Fibroblast of lung (primary cell): Measurements from ENCODE around the gene SCMH1. TPM values are rescaled to one million over a fixed set of nuclear protein-coding genes. Genes with fewer than 3 reads are reported as not detected.

Source experiments
- DNase-seq, 2 donors: peaks; one replicate each; pipeline versions ENCODE4 v3.0.0 to v3.0.0-alpha.2; 2010; ENCODE audit warnings: low read depth in 2 of 2
- H2AFZ ChIP-seq: 2 replicates; pipeline ENCODE4 v1.5.1; 2012; ENCODE audit warnings: low read length, control low read depth, inconsistent platforms
- H3K27ac ChIP-seq: 2 replicates; pipeline ENCODE4 v1.5.1; 2011; ENCODE audit warnings: low read length, control low read depth; ENCODE audit not compliant: insufficient read depth
- H3K27me3 ChIP-seq: 2 replicates; pipeline ENCODE4 v1.5.1; 2011; ENCODE audit warnings: mild to moderate bottlenecking, low read length; ENCODE audit not compliant: control insufficient read depth, insufficient read depth
- H3K36me3 ChIP-seq: 2 replicates; pipeline ENCODE4 v1.5.1; 2011; ENCODE audit warnings: low read length; ENCODE audit not compliant: control insufficient read depth, insufficient read depth
- H3K4me1 ChIP-seq: 2 replicates; pipeline ENCODE4 v1.5.1; 2011; ENCODE audit warnings: low read length; ENCODE audit not compliant: control insufficient read depth, insufficient read depth; ENCODE audit errors: extremely low read depth
- H3K4me2 ChIP-seq: 2 replicates; pipeline ENCODE4 v1.5.1; 2011; ENCODE audit warnings: low read length, control low read depth; ENCODE audit not compliant: insufficient read depth; ENCODE audit errors: extremely low read depth
- H3K4me3 ChIP-seq, 4 experiments: fragments of 200-600 bp in 1 of 4; sonication (generic) in 1 of 4; replicated peaks in 1 of 4; 2 replicates each; pipeline ENCODE4 v1.5.1; 2011 to 2016; ENCODE audit warnings: low read length in 4 of 4, low read depth in 3 of 4, mild to moderate bottlenecking in 3 of 4, control low read depth in 2 of 4, inconsistent platforms in 1 of 4, mixed read lengths in 1 of 4; ENCODE audit not compliant: insufficient read depth in 1 of 4; ENCODE audit errors: control extremely low read depth in 1 of 4
- H3K79me2 ChIP-seq: 2 replicates; pipeline ENCODE4 v1.5.1; 2012; ENCODE audit warnings: mild to moderate bottlenecking, low read length, inconsistent platforms; ENCODE audit not compliant: control insufficient read depth, insufficient read depth
- H3K9ac ChIP-seq: 2 replicates; pipeline ENCODE4 v1.5.1; 2011; ENCODE audit warnings: mild to moderate bottlenecking, low read length, control low read depth; ENCODE audit not compliant: insufficient read depth
- H3K9me3 ChIP-seq: 2 replicates; pipeline ENCODE4 v1.5.1; 2012; ENCODE audit warnings: low read depth, low read length; ENCODE audit not compliant: control insufficient read depth, insufficient read depth
- H4K20me1 ChIP-seq: 2 replicates; pipeline ENCODE4 v1.5.1; 2011; ENCODE audit warnings: low read length; ENCODE audit not compliant: control insufficient read depth, insufficient read depth; ENCODE audit errors: extremely low read depth
- EZH2 ChIP-seq: IDR thresholded peaks from 2 replicates; pipeline ENCODE4 v1.5.1; 2012; ENCODE audit warnings: low read length, control low read depth, mild to moderate bottlenecking; ENCODE audit errors: missing control alignments
- polyA plus RNA-seq, 2 donors: library from polyadenylated mRNA; depleted of rRNA in 1 of 2; stranded (reverse) in 1 of 2; unstranded in 1 of 2; fragments of >200 nt; gene quantifications; 2 replicates each; pipeline ENCODE4 v1.2.1, GENCODE V29; 2011 to 2012; ENCODE audit warnings: missing spikeins in 1 of 2
- total RNA-seq: library from RNA; depleted of rRNA; stranded (reverse); fragments of >200 nt; gene quantifications from 2 replicates; pipeline ENCODE4 v1.2.1, GENCODE V29; 2014
- TF ChIP-seq, protein P1 (sequence below), 2 donors: IDR thresholded peaks in 1 of 2; conservative IDR thresholded peaks in 1 of 2; 1 replicate in 1 of 2; 2 replicates in 1 of 2; pipeline ENCODE4 v1.5.1; 2011 to 2012; ENCODE audit warnings: low read length in 2 of 2, control low read depth in 1 of 2, inconsistent platforms in 1 of 2, low read depth in 1 of 2, mild to moderate bottlenecking in 1 of 2

The SCMH1 gene
- total and polyA plus RNA-seq, 2 donors (not counting 1 experiment from before 2014, with no cell fraction given): 20.8 to 24.8 TPM

DNA sequence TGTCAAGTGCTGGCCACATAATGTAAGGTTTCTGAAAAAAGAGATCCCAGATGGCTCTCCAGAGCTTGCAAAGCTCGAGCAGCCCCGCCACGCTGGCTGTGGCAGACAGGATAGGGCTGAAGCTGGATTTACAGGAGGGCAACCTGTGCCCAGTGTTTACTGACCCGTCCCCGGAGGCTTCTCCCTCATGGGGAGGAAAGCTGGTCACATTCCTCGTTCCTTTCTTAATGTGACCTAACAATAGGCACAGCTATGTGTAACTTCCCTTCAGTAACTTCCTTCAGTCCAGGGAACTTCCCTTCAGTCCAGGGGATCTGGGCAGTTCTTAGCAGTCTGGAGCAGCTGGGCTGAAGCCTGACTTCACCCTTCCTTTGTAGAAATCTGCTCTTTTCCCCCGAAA is 228.3 kb downstream of the SCMH1 start:
- no peak overlapping the region for H3K9ac ChIP-seq
- H3K4me3 ChIP-seq: no peak overlapping the region
- peaks cover 2% of the 10 kb centered on the region for H4K20me1 ChIP-seq

DNA sequence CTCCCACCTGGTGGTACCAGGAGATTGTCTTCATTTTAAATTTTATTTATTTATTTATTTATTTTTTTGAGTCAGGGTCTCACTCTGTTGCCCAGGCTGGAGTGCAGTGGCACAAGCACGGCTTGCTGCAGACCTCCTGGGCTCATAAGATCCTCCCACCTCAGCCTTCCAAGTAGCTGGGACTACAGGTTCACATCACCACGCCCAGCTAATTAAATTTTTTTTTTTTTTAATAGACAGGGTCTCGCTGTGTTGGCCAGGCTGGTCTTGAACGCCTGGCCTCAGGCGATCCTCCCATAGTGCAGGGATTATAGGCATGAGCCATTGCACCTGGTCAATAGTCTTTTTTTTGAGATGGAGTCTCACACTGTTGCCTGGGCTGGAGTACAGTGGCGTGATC is 229.1 kb downstream of the SCMH1 start:
- no peaks in the 10 kb centered on the region for H3K9me3 ChIP-seq
- H3K9ac ChIP-seq: no peak overlapping the region
- H3K27ac ChIP-seq: no peak overlapping the region
- H2AFZ ChIP-seq: no peak overlapping the region
- no peaks in the 10 kb centered on the region for H3K79me2 ChIP-seq
- DNase-seq: no peak
- peaks cover 32% of the 10 kb centered on the region for H3K36me3 ChIP-seq
- H3K4me2 ChIP-seq: no peak overlapping the region
- H3K4me3 ChIP-seq: no peak overlapping the region
- no peaks in the 10 kb centered on the region for H3K27me3 ChIP-seq
- H4K20me1 ChIP-seq: peaks cover 2% of the 10 kb centered on the region
- no peak for TF ChIP-seq EZH2
- TF ChIP-seq, protein P1, sequence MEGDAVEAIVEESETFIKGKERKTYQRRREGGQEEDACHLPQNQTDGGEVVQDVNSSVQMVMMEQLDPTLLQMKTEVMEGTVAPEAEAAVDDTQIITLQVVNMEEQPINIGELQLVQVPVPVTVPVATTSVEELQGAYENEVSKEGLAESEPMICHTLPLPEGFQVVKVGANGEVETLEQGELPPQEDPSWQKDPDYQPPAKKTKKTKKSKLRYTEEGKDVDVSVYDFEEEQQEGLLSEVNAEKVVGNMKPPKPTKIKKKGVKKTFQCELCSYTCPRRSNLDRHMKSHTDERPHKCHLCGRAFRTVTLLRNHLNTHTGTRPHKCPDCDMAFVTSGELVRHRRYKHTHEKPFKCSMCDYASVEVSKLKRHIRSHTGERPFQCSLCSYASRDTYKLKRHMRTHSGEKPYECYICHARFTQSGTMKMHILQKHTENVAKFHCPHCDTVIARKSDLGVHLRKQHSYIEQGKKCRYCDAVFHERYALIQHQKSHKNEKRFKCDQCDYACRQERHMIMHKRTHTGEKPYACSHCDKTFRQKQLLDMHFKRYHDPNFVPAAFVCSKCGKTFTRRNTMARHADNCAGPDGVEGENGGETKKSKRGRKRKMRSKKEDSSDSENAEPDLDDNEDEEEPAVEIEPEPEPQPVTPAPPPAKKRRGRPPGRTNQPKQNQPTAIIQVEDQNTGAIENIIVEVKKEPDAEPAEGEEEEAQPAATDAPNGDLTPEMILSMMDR (conservative IDR thresholded peaks at IDR 0.05 in 1 of 2, IDR thresholded peaks at IDR 0.05 in 1 of 2; ENCODE audit: low read depth in 1 of 2, low read length in 2 of 2): no peak
- no peaks in the 10 kb centered on the region for H3K4me1 ChIP-seq

More for the DNA sequence above, 228.3 kb downstream of the SCMH1 start:
- TF ChIP-seq EZH2: no peak
- TF ChIP-seq, protein P1 (conservative IDR thresholded peaks at IDR 0.05 in 1 of 2, IDR thresholded peaks at IDR 0.05 in 1 of 2; ENCODE audit: low read depth in 1 of 2, low read length in 2 of 2): no peak
- Histone ChIP-seq H2AFZ (no peak overlapping the region), H3K9me3 (no peaks in the 10 kb centered on the region), H3K4me1 (no peaks in the 10 kb centered on the region), H3K79me2 (no peaks in the 10 kb centered on the region), H3K27ac (no peak overlapping the region), H3K4me2 (no peak overlapping the region), H3K36me3 (peaks cover 26% of the 10 kb centered on the region), H3K27me3 (no peaks in the 10 kb centered on the region)
- DNase-seq: no peak

DNA sequence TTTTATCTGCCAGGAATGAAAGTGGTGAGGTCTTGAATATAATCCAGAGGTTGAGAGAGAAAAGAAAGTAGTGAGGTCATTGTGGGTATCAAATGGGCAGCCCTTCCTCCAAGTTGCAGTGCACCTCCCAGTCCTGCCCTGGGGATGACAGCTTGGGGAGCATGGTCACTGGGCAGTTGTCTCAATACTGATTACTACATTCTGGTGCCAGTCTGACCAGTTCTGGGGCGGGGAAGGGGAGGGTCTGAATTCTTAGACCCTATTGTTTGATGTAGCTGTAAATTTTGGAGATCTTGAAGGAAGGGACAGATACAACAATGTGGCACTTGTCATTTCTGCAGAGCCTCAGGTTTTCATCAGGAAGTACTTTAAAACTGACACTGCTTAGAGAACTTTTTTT is 231.8 kb downstream of the SCMH1 start:
- Histone ChIP-seq H3K27me3 (no peaks in the 10 kb centered on the region), H3K4me2 (no peak overlapping the region), H3K4me3 (no peak overlapping the region), H3K9ac (no peak overlapping the region), H4K20me1 (peaks cover 2% of the 10 kb centered on the region), H3K4me1 (no peaks in the 10 kb centered on the region), H2AFZ (no peak overlapping the region), H3K9me3 (no peaks in the 10 kb centered on the region), H3K36me3 (peaks cover 39% of the 10 kb centered on the region), H3K79me2 (no peaks in the 10 kb centered on the region), H3K27ac (no peak overlapping the region)
- TF ChIP-seq, protein P1 (conservative IDR thresholded peaks at IDR 0.05 in 1 of 2, IDR thresholded peaks at IDR 0.05 in 1 of 2; ENCODE audit: low read depth in 1 of 2, low read length in 2 of 2): no peak
- no peak for TF ChIP-seq EZH2
- no peak for DNase-seq
